HL-60 (cell line): ENCODE results near the gene RIC8B.

ENCODE experiments used
- CTCF ChIP-seq: IDR thresholded peaks from one replicate; pipeline ENCODE4 v1.5.1; 2011; ENCODE audit warnings: low read length, control low read depth, inconsistent platforms; ENCODE audit not compliant: insufficient read depth
- GABPA ChIP-seq: IDR thresholded peaks from 2 replicates; pipeline ENCODE4 v1.6.1; 2012; ENCODE audit warnings: low read depth
- POLR2AphosphoS5 ChIP-seq: IDR thresholded peaks from 2 replicates; pipeline ENCODE4 v1.6.1; 2012; ENCODE audit warnings: low read depth
- REST ChIP-seq: IDR thresholded peaks from 2 replicates; pipeline ENCODE4 v1.6.1; 2012; ENCODE audit warnings: low read depth; ENCODE audit not compliant: insufficient replicate concordance
- SPI1 ChIP-seq: IDR thresholded peaks from 2 replicates; pipeline ENCODE4 v1.6.1; 2012; ENCODE audit warnings: low read depth, mild to moderate bottlenecking, borderline replicate concordance

GRCh38 chr12:106758349-106759110 lies 16.0 kb upstream of the RIC8B start:
- TF ChIP-seq CTCF: no peak
- no peak for TF ChIP-seq REST
- no peak for TF ChIP-seq SPI1
- TF ChIP-seq POLR2AphosphoS5: no peak
- TF ChIP-seq GABPA: no peak
